ENCODE measurements around the gene PSMD12. TPM values are rescaled to one million over a fixed set of nuclear protein-coding genes. Genes with fewer than 3 reads are reported as not detected.
A peak's percentile ranks its signal among the peaks of the same experiment; 100 is the strongest.

Gene PSMD12
- total and polyA plus RNA-seq, 8 donors: 4.9 to 44.6 (median 17.4) TPM

GRCh38 chr17:67359960-67360791 is 6.2 kb downstream of the PSMD12 start:
- Histone ChIP-seq H3K27me3 (no peaks in the 10 kb centered on the region), H3K36me3 (peaks cover 15 to 55% (median 50%) of the 10 kb centered on the region in 4 donors), H3K9me3 (no peaks in the 10 kb centered on the region), H3K4me3 (no peak overlapping the region), H3K4me1 (peaks cover 27 to 77% (median 51%) of the 10 kb centered on the region in 4 donors), H3K27ac (no peak overlapping the region)
- TF ChIP-seq, protein P1, sequence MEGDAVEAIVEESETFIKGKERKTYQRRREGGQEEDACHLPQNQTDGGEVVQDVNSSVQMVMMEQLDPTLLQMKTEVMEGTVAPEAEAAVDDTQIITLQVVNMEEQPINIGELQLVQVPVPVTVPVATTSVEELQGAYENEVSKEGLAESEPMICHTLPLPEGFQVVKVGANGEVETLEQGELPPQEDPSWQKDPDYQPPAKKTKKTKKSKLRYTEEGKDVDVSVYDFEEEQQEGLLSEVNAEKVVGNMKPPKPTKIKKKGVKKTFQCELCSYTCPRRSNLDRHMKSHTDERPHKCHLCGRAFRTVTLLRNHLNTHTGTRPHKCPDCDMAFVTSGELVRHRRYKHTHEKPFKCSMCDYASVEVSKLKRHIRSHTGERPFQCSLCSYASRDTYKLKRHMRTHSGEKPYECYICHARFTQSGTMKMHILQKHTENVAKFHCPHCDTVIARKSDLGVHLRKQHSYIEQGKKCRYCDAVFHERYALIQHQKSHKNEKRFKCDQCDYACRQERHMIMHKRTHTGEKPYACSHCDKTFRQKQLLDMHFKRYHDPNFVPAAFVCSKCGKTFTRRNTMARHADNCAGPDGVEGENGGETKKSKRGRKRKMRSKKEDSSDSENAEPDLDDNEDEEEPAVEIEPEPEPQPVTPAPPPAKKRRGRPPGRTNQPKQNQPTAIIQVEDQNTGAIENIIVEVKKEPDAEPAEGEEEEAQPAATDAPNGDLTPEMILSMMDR (IDR thresholded peaks at IDR 0.05): peak in 1 of 7 experiments; percentile 7
- TF ChIP-seq POLR2A (IDR thresholded peaks at IDR 0.05): no peak
- intact Hi-C loops (cut with DNase I; ENCODE audit: low total_unique reads): no loop called here
- 44 to 50% (median 48%) methylated on average over 8 of the region's 8 CpGs for WGBS, 5 donors
- peak in 1 of 2 donors; percentile 60 for DNase-seq

DNA sequence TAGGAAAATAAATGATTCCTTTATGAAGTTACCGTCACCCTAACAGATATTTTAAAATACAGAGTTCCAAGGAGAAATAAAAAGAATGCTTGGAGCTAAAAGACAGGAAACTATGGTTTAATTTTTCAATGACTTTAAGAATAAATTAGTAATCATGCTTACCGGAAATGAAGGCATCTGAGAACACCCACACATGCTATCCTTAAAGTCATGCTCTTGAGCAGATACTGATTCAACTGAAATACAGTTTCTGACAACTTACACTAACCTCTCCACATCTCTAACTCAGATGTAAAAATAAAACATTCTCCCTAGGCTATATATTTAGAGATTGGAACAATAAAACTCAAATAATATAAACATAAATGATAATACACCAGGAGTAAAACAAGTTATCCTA is 7.8 kb downstream of the PSMD12 start:
- Histone ChIP-seq H3K36me3 (peaks cover 16 to 70% (median 66%) of the 10 kb centered on the region in 4 donors), H3K27me3 (no peaks in the 10 kb centered on the region), H3K4me3 (no peak overlapping the region), H3K9me3 (no peaks in the 10 kb centered on the region), H3K27ac (no peak overlapping the region), H3K4me1 (peaks cover 11 to 62% (median 36%) of the 10 kb centered on the region in 4 donors)
- intact Hi-C loops (cut with DNase I; ENCODE audit: low total_unique reads): no loop called here
- no peak for DNase-seq
- TF ChIP-seq POLR2AphosphoS5 (IDR thresholded peaks at IDR 0.05) (no peak), EP300 (IDR thresholded peaks at IDR 0.05) (no peak), POLR2A (IDR thresholded peaks at IDR 0.05) (no peak)
- TF ChIP-seq, protein P1 (IDR thresholded peaks at IDR 0.05): no peak
- WGBS, 5 donors: 68 to 83% (median 69%) methylated on average over 2 of the region's 2 CpGs

DNA sequence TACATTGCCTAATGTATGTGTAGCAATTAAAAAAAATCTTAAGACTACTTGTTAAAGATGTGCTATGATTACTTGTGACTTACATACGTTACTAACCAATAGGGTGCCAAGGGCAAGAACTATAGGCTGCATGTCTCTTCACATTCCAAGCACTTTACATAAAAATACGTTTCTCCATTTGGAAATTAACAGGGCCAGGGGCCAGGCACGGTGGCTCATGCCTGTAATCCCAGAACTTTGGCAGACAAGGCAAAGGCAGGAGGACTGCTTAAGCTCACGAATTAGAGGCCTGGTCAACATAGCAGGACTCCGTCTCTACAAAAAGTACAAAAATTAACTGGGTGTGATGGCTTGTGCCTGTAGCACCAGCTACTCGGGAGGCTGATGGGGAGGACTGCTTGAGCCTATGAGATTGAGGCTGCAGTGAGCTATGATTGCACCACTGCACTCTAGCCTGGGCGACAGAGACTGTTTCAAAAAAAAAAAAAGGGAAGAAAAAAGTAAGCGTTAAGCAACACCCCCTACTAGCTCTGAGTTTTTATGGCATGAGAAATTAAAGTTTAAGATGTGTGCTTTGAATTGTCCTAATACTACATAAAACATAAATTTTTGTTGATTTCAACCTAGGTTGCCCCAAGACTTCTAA is 12.3 kb downstream of the PSMD12 start:
- Histone ChIP-seq H3K36me3 (peaks cover 21 to 95% (median 88%) of the 10 kb centered on the region in 4 donors), H3K4me3 (no peak overlapping the region), H3K27ac (no peak overlapping the region), H3K9me3 (no peaks in the 10 kb centered on the region), H3K27me3 (no peaks in the 10 kb centered on the region), H3K4me1 (peaks cover 0 to 20% (median 4%) of the 10 kb centered on the region in 4 donors)
- intact Hi-C loops (cut with DNase I; ENCODE audit: low total_unique reads): no loop called here
- WGBS, 5 donors: 87 to 95% (median 92%) methylated on average over 8 of the region's 8 CpGs
- DNase-seq: no peak
- no peak for TF ChIP-seq EP300 (IDR thresholded peaks at IDR 0.05)

DNA sequence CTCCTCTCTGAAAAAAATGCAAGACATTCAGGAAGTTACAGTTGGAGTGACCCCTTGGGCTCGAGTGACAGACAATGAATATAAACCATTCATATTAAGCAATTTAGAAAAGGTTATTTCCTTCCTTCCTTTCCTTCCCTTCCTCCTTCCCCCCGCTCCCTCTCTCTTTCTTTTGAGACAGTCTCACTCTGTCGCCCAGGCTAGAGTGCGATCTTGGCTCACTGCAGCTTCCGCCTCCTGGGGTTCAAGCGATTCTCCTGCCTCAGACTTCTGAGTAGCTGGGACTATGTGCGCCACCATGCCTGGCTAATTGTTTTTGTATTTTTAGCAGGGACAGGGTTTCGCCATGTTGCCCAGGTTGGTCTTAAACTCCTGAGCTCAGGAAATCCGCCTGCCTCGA is 13.2 kb downstream of the PSMD12 start:
- TF ChIP-seq EP300 (IDR thresholded peaks at IDR 0.05) (no peak), POLR2A (IDR thresholded peaks at IDR 0.05) (no peak), POLR2AphosphoS5 (IDR thresholded peaks at IDR 0.05) (no peak)
- TF ChIP-seq, protein P1 (IDR thresholded peaks at IDR 0.05): no peak
- intact Hi-C loops (cut with DNase I; ENCODE audit: low total_unique reads): no loop called here
- DNase-seq: no peak
- Histone ChIP-seq H3K4me3 (no peak overlapping the region), H3K36me3 (peaks cover 27 to 100% (median 96%) of the 10 kb centered on the region in 4 donors), H3K4me1 (peaks cover 0 to 11% (median 0%) of the 10 kb centered on the region in 4 donors), H3K9me3 (no peaks in the 10 kb centered on the region), H3K27ac (no peak overlapping the region), H3K27me3 (no peaks in the 10 kb centered on the region)
- 79 to 92% (median 88%) methylated on average over 9 to 10 of the region's 10 CpGs for WGBS, 5 donors

Measured in stomach (tissue), 9 donors.